K562 (cell line): ENCODE data around the gene SEC63. TPM values are rescaled to one million over a fixed set of nuclear protein-coding genes. Genes with fewer than 3 reads are reported as not detected.

ENCODE experiments used
- BACH1 ChIP-seq: fragments of 200-800 bp; sonication (Bioruptor generic); IDR thresholded peaks from 2 replicates; pipeline ENCODE4 v1.6.1; 2016; ENCODE audit warnings: missing genetic modification characterization, missing compliant biosample characterization
- DDX20 ChIP-seq: fragments of 450-650 bp; IDR thresholded peaks from 2 replicates; pipeline ENCODE4 v1.6.1; 2016; ENCODE audit warnings: missing genetic modification characterization, low read depth, mild to moderate bottlenecking, missing compliant biosample characterization, moderate library complexity
- FOXK2 ChIP-seq, 2 experiments: fragments of 450-650 bp; IDR thresholded peaks in 1 of 2; conservative IDR thresholded peaks in 1 of 2; 2 replicates each; pipeline ENCODE4 v1.6.1; 2016; ENCODE audit warnings: low read depth in 2 of 2, mild to moderate bottlenecking in 1 of 2
- SMARCB1 ChIP-seq: IDR thresholded peaks from 2 replicates; pipeline ENCODE4 v1.6.1; 2011; ENCODE audit warnings: improper control_type of control experiment, low read depth; ENCODE audit not compliant: insufficient read length
- ZBTB8A ChIP-seq: fragments of 450-650 bp; IDR thresholded peaks from 2 replicates; pipeline ENCODE4 v1.6.1; 2018; ENCODE audit warnings: mild to moderate bottlenecking, moderate library complexity; ENCODE audit not compliant: partially characterized antibody
- ZNF318 ChIP-seq, 2 experiments: fragments of 450-650 bp; IDR thresholded peaks; 2 replicates each; pipeline ENCODE4 v1.6.1; 2016; ENCODE audit warnings: mild to moderate bottlenecking in 2 of 2, borderline replicate concordance in 1 of 2, low read depth in 1 of 2, moderate library complexity in 1 of 2
- polyA plus RNA-seq, 8 experiments: library from polyadenylated mRNA; depleted of rRNA in 4 of 8; stranded (reverse) in 5 of 8; unstranded in 3 of 8; fragments of >200 nt; fragmentation: Nextera tagmentation in 2 of 8; fragmentation: Illumina TruSeq in 1 of 8; extraction: Ambion mirVana in 2 of 8; extraction: Trizol in 1 of 8; gene quantifications; 2 replicates each; pipeline versions ENCODE4 v1.2.1 to v1.2.3, GENCODE V29; 2011 to 2014; ENCODE audit warnings: inconsistent platforms in 1 of 8, missing spikeins in 1 of 8
- total RNA-seq, 7 experiments: library from RNA; depleted of rRNA in 6 of 7; stranded (reverse); fragments of >200 nt in 6 of 7; fragmentation: Illumina TruSeq in 2 of 7; extraction: Trizol in 2 of 7; gene quantifications; 2 replicates each; pipeline versions ENCODE4 v1.2.1 to v1.2.3, GENCODE V29; 2011 to 2021; ENCODE audit warnings: low replicate concordance in 1 of 7

SEC63 gene
- total and polyA plus RNA-seq, 9 of the 15 experiments (the other 6 are each of a cell fraction or from before 2014, with no cell fraction given): 13.8 to 74.6 (median 28.4) TPM

- TF ChIP-seq ZNF318 (IDR thresholded peaks at IDR 0.05; ENCODE audit: borderline replicate concordance in 1 of 2, low read depth in 1 of 2) (peak in 1 of 2 experiments; percentile 26; a peak in 1 of 4 replicates), ZBTB8A (no peak), SMARCB1 (no peak), FOXK2 (conservative IDR thresholded peaks at IDR 0.05 in 1 of 2, IDR thresholded peaks at IDR 0.05 in 1 of 2; ENCODE audit: low read depth in 2 of 2) (peak; percentile 54 to 70; a peak in 2 of 4 replicates), DDX20 (tag) (0 out of 2 replicates have a peak, but pooled peaks have one; percentile 47), BACH1 (tag) (peak; percentile 40; the same call in 1 of the 2 replicates)
Observed at GRCh38 chr6:108002365-108003221, 44.6 kb upstream of the SEC63 start (continued).
